ENCODE measurements around the gene ROBO1.

DNA sequence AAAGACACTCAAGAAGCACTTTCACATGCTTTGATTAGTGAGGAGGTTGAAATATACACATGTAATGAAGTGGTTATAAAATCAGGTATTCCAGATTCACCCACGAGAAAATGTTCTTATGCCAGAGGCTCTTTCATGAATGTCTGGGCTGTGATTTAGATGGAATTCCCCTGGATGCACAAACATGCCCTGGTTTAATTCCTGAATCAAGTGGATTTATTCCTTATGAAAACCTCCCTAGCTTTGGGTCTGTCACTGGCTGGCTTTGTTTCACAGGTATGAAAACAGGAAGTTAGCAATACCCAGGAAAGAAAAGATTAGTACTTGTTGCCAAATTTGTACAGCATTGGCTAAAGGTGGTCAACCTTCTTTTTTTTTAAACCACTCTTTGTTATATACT is 1123.0 kb downstream of the ROBO1 start:
- TF ChIP-seq, protein P1, sequence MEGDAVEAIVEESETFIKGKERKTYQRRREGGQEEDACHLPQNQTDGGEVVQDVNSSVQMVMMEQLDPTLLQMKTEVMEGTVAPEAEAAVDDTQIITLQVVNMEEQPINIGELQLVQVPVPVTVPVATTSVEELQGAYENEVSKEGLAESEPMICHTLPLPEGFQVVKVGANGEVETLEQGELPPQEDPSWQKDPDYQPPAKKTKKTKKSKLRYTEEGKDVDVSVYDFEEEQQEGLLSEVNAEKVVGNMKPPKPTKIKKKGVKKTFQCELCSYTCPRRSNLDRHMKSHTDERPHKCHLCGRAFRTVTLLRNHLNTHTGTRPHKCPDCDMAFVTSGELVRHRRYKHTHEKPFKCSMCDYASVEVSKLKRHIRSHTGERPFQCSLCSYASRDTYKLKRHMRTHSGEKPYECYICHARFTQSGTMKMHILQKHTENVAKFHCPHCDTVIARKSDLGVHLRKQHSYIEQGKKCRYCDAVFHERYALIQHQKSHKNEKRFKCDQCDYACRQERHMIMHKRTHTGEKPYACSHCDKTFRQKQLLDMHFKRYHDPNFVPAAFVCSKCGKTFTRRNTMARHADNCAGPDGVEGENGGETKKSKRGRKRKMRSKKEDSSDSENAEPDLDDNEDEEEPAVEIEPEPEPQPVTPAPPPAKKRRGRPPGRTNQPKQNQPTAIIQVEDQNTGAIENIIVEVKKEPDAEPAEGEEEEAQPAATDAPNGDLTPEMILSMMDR (IDR thresholded peaks at IDR 0.05) = no peak
- TF ChIP-seq POLR2A (IDR thresholded peaks at IDR 0.05) = no peak

All from vagina (tissue), 2 donors.